Measurements from ENCODE around the gene AGTRAP. TPM values are rescaled to one million over a fixed set of nuclear protein-coding genes. Genes with fewer than 3 reads are reported as not detected.

AGTRAP gene
- total and polyA plus RNA-seq, 9 of the 15 experiments (the other 6 are each of a cell fraction or from before 2014, with no cell fraction given): 26.8 to 105 (median 57.5) TPM

DNA sequence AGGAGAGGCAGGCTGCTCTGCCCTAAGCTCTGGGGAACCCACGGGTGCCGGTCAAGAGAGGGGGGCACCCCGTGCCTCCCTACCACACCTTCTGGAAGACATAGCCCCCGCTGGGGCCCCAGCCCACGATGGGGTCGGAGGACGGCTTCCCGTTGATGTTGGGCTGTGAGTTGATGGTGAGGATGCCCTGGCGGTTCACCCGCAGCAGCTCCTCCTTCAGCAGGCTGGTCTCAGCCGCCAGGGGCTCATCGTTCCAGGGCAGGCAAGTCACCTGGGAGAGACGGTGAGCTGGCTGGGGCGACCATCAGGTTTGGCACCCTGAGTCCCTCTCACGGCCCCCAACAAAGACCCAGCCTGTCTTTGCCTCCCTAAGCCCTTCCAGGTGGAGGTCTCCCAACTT is 57.9 kb downstream of the AGTRAP start (continued):
- TF ChIP-seq, protein P1, sequence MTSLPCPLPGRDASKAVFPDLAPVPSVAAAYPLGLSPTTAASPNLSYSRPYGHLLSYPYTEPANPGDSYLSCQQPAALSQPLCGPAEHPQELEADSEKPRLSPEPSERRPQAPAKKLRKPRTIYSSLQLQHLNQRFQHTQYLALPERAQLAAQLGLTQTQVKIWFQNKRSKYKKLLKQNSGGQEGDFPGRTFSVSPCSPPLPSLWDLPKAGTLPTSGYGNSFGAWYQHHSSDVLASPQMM (CRISPR knock-in tag; IDR thresholded peaks at IDR 0.05): no peak
- TF ChIP-seq FOXM1 (IDR thresholded peaks at IDR 0.05; ENCODE audit: low read depth): no peak
- no peak for TF ChIP-seq FOXM1 (CRISPR knock-in tag; IDR thresholded peaks at IDR 0.05; ENCODE audit: low read depth)
- peak; percentile 84 for TF ChIP-seq POLR2G (IDR thresholded peaks at IDR 0.05; ENCODE audit: low read depth, low read length)
- no peak for TF ChIP-seq CREBBP (IDR thresholded peaks at IDR 0.05; ENCODE audit: low read depth, low read length)
- TF ChIP-seq XRCC3 (IDR thresholded peaks at IDR 0.05): no peak
- no peak for TF ChIP-seq KLF1 (tag; IDR thresholded peaks at IDR 0.05)
- TF ChIP-seq, protein P2, sequence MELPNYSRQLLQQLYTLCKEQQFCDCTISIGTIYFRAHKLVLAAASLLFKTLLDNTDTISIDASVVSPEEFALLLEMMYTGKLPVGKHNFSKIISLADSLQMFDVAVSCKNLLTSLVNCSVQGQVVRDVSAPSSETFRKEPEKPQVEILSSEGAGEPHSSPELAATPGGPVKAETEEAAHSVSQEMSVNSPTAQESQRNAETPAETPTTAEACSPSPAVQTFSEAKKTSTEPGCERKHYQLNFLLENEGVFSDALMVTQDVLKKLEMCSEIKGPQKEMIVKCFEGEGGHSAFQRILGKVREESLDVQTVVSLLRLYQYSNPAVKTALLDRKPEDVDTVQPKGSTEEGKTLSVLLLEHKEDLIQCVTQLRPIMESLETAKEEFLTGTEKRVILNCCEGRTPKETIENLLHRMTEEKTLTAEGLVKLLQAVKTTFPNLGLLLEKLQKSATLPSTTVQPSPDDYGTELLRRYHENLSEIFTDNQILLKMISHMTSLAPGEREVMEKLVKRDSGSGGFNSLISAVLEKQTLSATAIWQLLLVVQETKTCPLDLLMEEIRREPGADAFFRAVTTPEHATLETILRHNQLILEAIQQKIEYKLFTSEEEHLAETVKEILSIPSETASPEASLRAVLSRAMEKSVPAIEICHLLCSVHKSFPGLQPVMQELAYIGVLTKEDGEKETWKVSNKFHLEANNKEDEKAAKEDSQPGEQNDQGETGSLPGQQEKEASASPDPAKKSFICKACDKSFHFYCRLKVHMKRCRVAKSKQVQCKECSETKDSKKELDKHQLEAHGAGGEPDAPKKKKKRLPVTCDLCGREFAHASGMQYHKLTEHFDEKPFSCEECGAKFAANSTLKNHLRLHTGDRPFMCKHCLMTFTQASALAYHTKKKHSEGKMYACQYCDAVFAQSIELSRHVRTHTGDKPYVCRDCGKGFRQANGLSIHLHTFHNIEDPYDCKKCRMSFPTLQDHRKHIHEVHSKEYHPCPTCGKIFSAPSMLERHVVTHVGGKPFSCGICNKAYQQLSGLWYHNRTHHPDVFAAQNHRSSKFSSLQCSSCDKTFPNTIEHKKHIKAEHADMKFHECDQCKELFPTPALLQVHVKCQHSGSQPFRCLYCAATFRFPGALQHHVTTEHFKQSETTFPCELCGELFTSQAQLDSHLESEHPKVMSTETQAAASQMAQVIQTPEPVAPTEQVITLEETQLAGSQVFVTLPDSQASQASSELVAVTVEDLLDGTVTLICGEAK (IDR thresholded peaks at IDR 0.05): no peak
- TF ChIP-seq, protein P2 (CRISPR knock-in tag; IDR thresholded peaks at IDR 0.05): no peak
- no peak for TF ChIP-seq ZNF316 (IDR thresholded peaks at IDR 0.05)
- TF ChIP-seq NFATC3 (IDR thresholded peaks at IDR 0.05): no peak
- TF ChIP-seq, protein P3, sequence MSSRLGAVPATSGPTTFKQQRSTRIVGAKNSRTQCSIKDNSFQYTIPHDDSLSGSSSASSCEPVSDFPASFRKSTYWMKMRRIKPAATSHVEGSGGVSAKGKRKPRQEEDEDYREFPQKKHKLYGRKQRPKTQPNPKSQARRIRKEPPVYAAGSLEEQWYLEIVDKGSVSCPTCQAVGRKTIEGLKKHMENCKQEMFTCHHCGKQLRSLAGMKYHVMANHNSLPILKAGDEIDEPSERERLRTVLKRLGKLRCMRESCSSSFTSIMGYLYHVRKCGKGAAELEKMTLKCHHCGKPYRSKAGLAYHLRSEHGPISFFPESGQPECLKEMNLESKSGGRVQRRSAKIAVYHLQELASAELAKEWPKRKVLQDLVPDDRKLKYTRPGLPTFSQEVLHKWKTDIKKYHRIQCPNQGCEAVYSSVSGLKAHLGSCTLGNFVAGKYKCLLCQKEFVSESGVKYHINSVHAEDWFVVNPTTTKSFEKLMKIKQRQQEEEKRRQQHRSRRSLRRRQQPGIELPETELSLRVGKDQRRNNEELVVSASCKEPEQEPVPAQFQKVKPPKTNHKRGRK (tag; IDR thresholded peaks at IDR 0.05): no peak
- TF ChIP-seq GABPB2 (CRISPR knock-in tag; conservative IDR thresholded peaks at IDR 0.05): no peak
- TF ChIP-seq NR1H2 (CRISPR knock-in tag; IDR thresholded peaks at IDR 0.05): no peak
- TF ChIP-seq CHD1 (IDR thresholded peaks at IDR 0.05; ENCODE audit: low read length): no peak
- TF ChIP-seq IRF2 (CRISPR knock-in tag; IDR thresholded peaks at IDR 0.05): 0 out of 2 replicates have a peak, but pooled peaks have one; percentile 17
- TF ChIP-seq, protein P4, sequence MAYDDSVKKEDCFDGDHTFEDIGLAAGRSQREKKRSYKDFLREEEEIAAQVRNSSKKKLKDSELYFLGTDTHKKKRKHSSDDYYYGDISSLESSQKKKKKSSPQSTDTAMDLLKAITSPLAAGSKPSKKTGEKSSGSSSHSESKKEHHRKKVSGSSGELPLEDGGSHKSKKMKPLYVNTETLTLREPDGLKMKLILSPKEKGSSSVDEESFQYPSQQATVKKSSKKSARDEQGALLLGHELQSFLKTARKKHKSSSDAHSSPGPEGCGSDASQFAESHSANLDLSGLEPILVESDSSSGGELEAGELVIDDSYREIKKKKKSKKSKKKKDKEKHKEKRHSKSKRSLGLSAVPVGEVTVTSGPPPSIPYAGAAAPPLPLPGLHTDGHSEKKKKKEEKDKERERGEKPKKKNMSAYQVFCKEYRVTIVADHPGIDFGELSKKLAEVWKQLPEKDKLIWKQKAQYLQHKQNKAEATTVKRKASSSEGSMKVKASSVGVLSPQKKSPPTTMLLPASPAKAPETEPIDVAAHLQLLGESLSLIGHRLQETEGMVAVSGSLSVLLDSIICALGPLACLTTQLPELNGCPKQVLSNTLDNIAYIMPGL (CRISPR knock-in tag; IDR thresholded peaks at IDR 0.05): 0 out of 2 replicates have a peak, but pooled peaks have one; percentile 29
- no peak for TF ChIP-seq WHSC1 (IDR thresholded peaks at IDR 0.05; ENCODE audit: low read length)
- no peak for TF ChIP-seq ZNF239 (CRISPR knock-in tag; IDR thresholded peaks at IDR 0.05)
